ENCODE data around the gene HIP1R. TPM values are rescaled to one million over a fixed set of nuclear protein-coding genes. Genes with fewer than 3 reads are reported as not detected.
A peak's percentile ranks its signal among the peaks of the same experiment; 100 is the strongest.
"Not testable (repeated sequence)": the region's sequence is repeated elsewhere in the genome, so short reads cannot be mapped to it uniquely, and the experiment has no call there.

The HIP1R gene
- total RNA-seq, 2 donors from 2014 or later, result 24.9 to 38.9 TPM

- intact Hi-C loops (cut with DNase I), result no loop called here
- ATAC-seq, result peak in 1 of 2 donors; percentile 7
- DNase-seq, result peak; percentile 28
Measured at GRCh38 chr12:122866950-122867607, 31.8 kb downstream of the HIP1R start.

- intact Hi-C loops (cut with DNase I), result no loop called here
- peak; percentile 41 to 56 for ATAC-seq
- DNase-seq, result peak; percentile 71
Measured at GRCh38 chr12:122867691-122868461, 32.6 kb downstream of the HIP1R start.

- no peak for ATAC-seq
- intact Hi-C loops (cut with DNase I), result no loop called here
- no peak for DNase-seq
Measured at GRCh38 chr12:122868471-122869177, 33.4 kb downstream of the HIP1R start.

GRCh38 chr12:122869207-122869973, 34.1 kb downstream of the HIP1R start:
- ATAC-seq (no peak), DNase-seq (no peak)
- intact Hi-C loops (cut with DNase I), result no loop called here

GRCh38 chr12:122870163-122870842, 35.0 kb downstream of the HIP1R start:
- intact Hi-C loops (cut with DNase I), result no loop called here
- ATAC-seq (no peak), DNase-seq (no peak)

GRCh38 chr12:122870867-122871664, 35.8 kb downstream of the HIP1R start:
- intact Hi-C loops (cut with DNase I), result no loop called here
- ATAC-seq, result peak; percentile 10 to 13
- DNase-seq, result no peak

GRCh38 chr12:122871851-122872780, 36.9 kb downstream of the HIP1R start:
- intact Hi-C loops (cut with DNase I), result no loop called here
- ATAC-seq (peak; percentile 54 to 70), DNase-seq (peak; percentile 68)

GRCh38 chr12:122872815-122873361, 37.6 kb downstream of the HIP1R start:
- intact Hi-C loops (cut with DNase I), result no loop called here
- no peak for ATAC-seq
- no peak for DNase-seq

GRCh38 chr12:122873540-122873939, 38.3 kb downstream of the HIP1R start:
- intact Hi-C loops (cut with DNase I), result no loop called here
- DNase-seq, result no peak
- no peak for ATAC-seq

- DNase-seq (no peak), ATAC-seq (no peak)
- intact Hi-C loops (cut with DNase I), result no loop called here
Measured at GRCh38 chr12:122874081-122874480, 38.8 kb downstream of the HIP1R start.

- DNase-seq, result no peak
- no peak for ATAC-seq
- intact Hi-C loops (cut with DNase I), result no loop called here
Measured at GRCh38 chr12:122875590-122876220, 40.4 kb downstream of the HIP1R start.

GRCh38 chr12:122876281-122876680, 41.0 kb downstream of the HIP1R start:
- DNase-seq; intact Hi-C loops (cut with DNase I); ATAC-seq: not testable (repeated sequence)

GRCh38 chr12:122876731-122877130, 41.5 kb downstream of the HIP1R start:
- ATAC-seq (peak in 1 of 2 donors; percentile 13), DNase-seq (no peak)
- intact Hi-C loops (cut with DNase I), result no loop called here

GRCh38 chr12:122878780-122879612, 43.7 kb downstream of the HIP1R start:
- ATAC-seq, result no peak
- intact Hi-C loops (cut with DNase I), result no loop called here
- DNase-seq, result no peak

GRCh38 chr12:122880155-122880667, 45.0 kb downstream of the HIP1R start:
- no peak for DNase-seq
- ATAC-seq, result peak; percentile 14 to 63
- intact Hi-C loops (cut with DNase I), result no loop called here
